IPS DF 19.7 (cell line): ENCODE results near the gene DCP1B.

Experiments used
- DNase-seq: peaks from one replicate; pipeline ENCODE4 v3.0.0-alpha.2; 2013; ENCODE audit warnings: low read depth, low spot score

Gene DCP1B

GRCh38 chr12:2017546-2018337 is 13.5 kb upstream of the DCP1B start:
- no peak for DNase-seq

- DNase-seq, result no peak
Measured at GRCh38 chr12:2016862-2017545, 12.7 kb upstream of the DCP1B start.

GRCh38 chr12:2014231-2014630 is 10.0 kb upstream of the DCP1B start:
- no peak for DNase-seq

- DNase-seq, result no peak
Measured at GRCh38 chr12:2013527-2014223, 9.4 kb upstream of the DCP1B start.

GRCh38 chr12:2013086-2013485 is 8.8 kb upstream of the DCP1B start:
- no peak for DNase-seq

GRCh38 chr12:2011643-2012607 is 7.7 kb upstream of the DCP1B start:
- DNase-seq, result no peak

GRCh38 chr12:2009623-2010022 is 5.4 kb upstream of the DCP1B start:
- DNase-seq, result no peak

- no peak for DNase-seq
Measured at GRCh38 chr12:2008677-2009076, 4.4 kb upstream of the DCP1B start.

GRCh38 chr12:2003676-2004112 is 563 bp downstream of the DCP1B start:
- DNase-seq, result no peak

GRCh38 chr12:1995205-1995896 is 8.9 kb downstream of the DCP1B start:
- no peak for DNase-seq

GRCh38 chr12:1994429-1995143 is 9.7 kb downstream of the DCP1B start:
- DNase-seq, result no peak

- DNase-seq, result no peak
Measured at GRCh38 chr12:1993871-1994371, 10.3 kb downstream of the DCP1B start.

GRCh38 chr12:1993341-1993740 is 10.9 kb downstream of the DCP1B start:
- no peak for DNase-seq

- DNase-seq, result no peak
Measured at GRCh38 chr12:1992732-1993131, 11.5 kb downstream of the DCP1B start.

GRCh38 chr12:1989111-1989510 is 15.1 kb downstream of the DCP1B start:
- DNase-seq, result no peak

GRCh38 chr12:1984759-1985158 is 19.5 kb downstream of the DCP1B start:
- no peak for DNase-seq

- no peak for DNase-seq
Measured at GRCh38 chr12:1980282-1980681, 24.0 kb downstream of the DCP1B start.

GRCh38 chr12:1978078-1978862 is 26.0 kb downstream of the DCP1B start:
- no peak for DNase-seq

- no peak for DNase-seq
Measured at GRCh38 chr12:1977588-1977987, 26.7 kb downstream of the DCP1B start.
